GM18526 (cell line): ENCODE data around the gene GSS.

Experiments
- POLR2A ChIP-seq: IDR thresholded peaks from 3 replicates; pipeline ENCODE4 v1.6.1; 2011; ENCODE audit not compliant: insufficient read length; ENCODE audit errors: extremely low read depth

The GSS gene

GRCh38 chr20:34970193-34970840, 14.7 kb upstream of the GSS start:
- no peak for TF ChIP-seq POLR2A

- TF ChIP-seq POLR2A = no peak
Measured at GRCh38 chr20:34968042-34968775, 12.6 kb upstream of the GSS start.

DNA sequence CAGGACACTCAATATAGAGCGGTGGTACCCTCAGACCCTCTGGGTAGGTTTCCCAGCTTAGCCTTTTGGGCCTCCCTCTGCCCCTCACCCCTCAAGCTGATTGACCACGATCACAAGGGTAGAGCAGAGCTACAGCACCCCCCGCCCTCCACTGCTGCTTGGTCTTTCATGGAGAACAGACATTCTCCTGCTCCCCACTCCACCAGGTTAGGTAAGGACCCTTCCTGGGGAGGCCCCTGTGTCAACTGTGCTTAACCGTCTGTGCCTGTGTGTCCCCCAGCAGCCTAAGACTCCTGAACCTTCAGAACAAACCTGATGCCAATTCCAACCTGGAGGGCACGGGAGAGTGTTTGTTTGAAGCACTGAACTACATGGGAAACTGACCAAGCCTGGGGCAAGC, 11.8 kb upstream of the GSS start:
- no peak for TF ChIP-seq POLR2A

- no peak for TF ChIP-seq POLR2A
Measured at GRCh38 chr20:34965051-34965450, 9.4 kb upstream of the GSS start.

GRCh38 chr20:34964486-34964885, 8.9 kb upstream of the GSS start:
- TF ChIP-seq POLR2A = no peak

DNA sequence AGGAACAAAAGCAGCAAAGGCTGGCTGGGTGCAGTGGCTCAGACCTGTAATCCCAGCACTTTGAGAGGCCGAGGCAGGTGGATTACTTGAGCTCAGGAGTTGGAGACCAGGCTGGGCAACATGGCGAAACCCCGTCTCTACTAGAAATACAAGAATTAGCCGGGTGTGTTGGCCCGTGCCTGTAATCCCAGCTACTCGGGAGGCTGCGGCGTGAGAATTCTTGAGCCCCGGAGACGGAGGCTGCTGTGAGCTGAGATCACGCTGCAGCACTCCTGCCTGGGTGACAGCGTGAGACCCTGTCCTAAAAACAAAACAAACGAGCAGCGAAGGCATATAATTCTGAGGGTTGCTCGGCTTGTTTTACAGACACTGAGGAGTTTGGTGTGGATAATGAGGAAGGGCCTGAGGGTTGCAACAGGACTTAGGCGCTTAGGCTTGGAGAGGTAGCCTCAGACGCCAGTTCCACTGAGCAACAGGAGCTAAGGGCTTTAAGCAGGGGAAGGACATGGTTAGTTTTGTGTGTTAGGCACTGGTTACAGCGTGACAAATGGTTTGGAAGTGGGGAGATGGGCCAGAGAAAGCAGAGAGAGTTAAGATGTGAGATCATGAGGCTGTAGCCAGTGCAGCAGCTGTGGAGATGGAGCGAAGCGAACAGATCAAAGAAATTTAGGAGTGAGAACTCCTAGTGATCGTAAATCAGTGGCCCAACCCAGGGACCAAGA, 1.3 kb upstream of the GSS start:
- no peak for TF ChIP-seq POLR2A

GRCh38 chr20:34956041-34956458, 444 bp upstream of the GSS start:
- TF ChIP-seq POLR2A = no peak

DNA sequence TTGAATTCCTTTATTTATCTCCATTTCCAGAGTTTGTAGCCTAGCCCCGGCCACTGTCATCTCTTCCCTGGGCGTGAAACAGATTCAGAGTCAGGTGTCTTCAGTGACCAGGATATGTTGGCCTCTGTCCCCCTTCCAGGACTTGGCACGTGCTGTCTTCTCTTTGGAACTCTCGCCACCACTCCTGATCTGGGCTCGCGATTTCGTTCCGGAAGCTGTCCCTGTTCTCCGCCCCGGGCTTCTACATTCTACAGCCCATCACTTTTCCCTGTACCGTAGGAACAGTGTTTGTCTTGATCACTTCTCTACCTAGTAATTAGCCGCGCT, 739 bp downstream of the GSS start:
- no peak for TF ChIP-seq POLR2A

DNA sequence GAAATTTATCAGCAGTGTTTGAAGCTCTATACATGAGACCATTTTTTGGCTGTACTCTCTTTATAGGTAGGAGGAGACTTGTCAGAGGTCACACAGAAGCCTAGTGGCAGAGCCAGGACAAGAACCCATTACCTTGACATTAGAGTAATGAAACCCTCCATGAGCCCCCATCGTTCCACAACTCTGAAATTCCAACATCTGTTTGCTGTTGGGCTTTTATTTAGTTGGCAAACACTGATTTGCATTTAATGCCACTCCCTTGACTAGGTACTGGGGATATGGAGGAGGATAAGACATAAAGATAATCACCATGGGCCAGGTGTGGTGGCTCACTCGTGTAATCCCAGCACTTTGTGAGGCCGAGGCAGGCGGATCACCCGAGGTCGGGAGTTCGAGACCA, 1.6 kb downstream of the GSS start:
- no peak for TF ChIP-seq POLR2A

GRCh38 chr20:34952671-34953070, 2.9 kb downstream of the GSS start:
- no peak for TF ChIP-seq POLR2A

DNA sequence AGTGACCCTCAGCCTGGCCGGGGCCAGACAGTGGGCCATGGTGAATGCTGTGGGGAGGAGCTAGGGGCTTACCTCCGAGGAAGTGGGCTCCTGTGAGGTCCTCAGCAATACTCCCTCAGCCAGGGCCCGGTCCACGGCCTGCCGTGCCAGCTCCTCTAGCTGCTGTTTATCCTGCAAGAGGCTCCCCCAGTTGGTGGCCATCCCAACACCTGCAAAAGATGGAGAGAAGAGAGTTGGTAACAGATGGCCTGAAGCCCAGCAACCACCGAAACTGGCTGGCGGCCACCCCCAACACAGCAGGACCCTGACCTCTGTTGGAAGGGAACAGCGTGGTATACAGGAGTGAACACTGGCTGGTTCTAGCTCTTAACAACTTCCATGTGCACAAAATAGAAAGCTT, 4.0 kb downstream of the GSS start:
- TF ChIP-seq POLR2A = no peak

DNA sequence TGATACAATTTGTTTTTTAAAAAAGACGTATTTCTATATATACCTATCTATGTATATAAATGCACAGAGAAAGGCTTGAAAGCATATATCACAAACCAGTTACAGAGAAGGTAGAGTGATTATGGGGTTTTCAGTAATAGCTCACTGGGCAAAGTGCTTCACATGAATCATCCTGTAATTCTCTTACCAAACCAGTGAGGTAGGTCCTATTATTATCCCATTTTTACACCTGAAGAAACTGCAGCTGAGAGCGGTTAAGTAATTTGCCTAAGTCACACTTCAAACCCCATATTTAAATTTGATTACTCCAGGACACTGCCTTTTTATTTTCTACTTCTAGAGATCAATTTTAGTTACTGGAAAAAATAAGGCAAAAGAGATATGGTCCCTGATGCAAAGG, 4.4 kb downstream of the GSS start:
- TF ChIP-seq POLR2A = no peak

GRCh38 chr20:34949120-34949519, 6.5 kb downstream of the GSS start:
- no peak for TF ChIP-seq POLR2A

GRCh38 chr20:34948030-34948429, 7.6 kb downstream of the GSS start:
- no peak for TF ChIP-seq POLR2A

GRCh38 chr20:34947336-34947735, 8.3 kb downstream of the GSS start:
- no peak for TF ChIP-seq POLR2A

DNA sequence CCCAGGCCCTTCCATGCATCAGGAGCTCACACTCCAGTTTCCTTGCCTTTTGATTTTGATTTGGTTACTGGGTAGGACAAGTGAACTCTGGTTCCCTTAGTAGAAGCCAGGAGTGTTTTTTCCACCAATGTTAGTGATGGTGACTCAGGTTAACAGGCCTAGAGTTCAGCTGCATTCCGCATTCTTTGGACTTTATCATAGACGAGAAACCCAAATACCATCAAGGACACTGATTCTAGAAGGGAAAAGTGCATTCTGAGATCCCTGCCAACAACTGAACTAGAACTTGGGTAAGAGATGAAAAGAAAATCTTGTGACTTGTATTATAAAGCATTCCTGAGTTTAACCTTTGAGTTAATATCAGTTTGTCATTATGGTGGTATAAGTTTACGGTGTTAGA, 8.9 kb downstream of the GSS start:
- no peak for TF ChIP-seq POLR2A

DNA sequence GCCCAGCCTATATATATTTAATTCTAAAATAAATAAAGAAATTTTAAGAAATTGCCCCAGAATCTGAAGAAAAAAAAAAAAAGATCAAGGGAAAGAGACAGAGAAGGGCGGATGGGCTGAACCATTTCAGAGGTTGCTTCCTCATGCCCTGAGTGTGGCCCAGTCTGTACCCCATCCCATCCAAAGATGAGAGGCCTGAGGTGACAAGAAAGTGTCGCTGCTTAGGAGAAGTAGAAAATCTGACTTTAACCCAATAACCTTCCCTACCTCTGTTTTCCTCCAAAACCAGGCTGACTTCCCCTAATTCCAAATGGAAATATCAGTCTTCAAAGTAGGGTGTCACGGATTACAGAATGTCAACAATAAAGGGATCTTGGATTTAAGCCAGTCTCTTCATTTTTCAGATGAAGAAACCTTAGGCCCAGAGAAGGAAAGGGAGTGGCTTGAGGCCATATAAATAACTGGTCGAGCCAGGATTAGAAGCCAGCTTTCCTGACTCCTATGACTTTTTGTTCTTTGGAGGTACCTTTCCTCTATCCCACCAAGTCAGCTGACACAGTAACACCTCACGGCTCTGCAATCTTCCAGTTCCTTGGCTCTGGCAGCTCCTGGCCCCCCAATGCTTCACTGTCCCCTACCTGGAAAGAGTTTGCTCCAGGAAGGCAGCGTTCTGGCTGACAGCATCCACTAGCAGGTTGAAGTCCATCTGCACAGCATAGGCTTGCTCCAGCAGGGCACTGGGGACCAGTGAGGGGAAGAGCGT, 10.1 kb downstream of the GSS start:
- TF ChIP-seq POLR2A = no peak
